Activated T-cell treated with anti-CD3 and anti-CD28 coated beads for 4 hours (primary cell): ENCODE data around the gene FOXE3.
"Not testable (repeated sequence)": the region's sequence is repeated elsewhere in the genome, so short reads cannot be mapped to it uniquely, and the experiment has no call there.

Experiments
- DNase-seq: peaks from one replicate; pipeline ENCODE4 v3.0.0-alpha.2; 2020

FOXE3 gene

DNA sequence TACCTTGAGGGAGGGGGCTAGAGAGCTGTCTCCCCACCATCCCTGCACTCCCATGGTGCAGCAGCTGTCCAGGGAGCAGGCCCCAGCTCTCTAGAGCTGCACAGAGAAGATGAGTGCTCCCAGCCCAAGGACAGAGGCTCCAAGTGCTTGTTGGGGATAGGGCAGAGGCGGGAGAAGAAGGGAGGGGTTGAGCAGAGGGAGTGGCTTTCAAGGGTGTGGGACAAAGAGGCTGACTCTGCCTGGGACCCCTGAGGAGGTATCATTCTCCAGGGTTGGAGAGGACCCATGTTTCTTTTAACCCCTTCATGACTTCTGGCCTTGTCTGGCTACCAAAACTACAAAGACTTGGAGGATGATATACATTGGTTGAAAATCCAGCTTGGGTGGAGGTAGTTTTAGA, 36.3 kb downstream of the FOXE3 start:
- no peak for DNase-seq

DNA sequence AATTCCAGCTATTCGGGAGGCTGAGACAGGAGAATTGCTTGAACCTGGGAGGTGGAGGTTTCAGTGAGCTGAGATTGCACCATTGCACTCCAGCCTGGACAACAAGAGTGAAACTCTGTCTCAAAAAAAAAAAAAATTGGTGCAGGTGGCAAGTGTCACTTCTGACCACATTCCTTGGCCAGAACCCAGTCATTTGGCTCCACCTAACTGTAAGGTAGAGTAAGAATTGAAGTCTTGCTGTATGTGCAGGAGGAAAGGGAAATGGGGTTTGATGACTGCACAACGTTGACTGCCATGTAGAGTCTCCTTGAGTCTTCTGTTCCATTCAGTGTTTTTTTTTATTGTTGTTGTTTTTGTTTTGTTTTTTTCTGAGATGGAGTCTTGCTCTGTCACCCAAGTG, 37.8 kb downstream of the FOXE3 start:
- not testable (repeated sequence) for DNase-seq

DNA sequence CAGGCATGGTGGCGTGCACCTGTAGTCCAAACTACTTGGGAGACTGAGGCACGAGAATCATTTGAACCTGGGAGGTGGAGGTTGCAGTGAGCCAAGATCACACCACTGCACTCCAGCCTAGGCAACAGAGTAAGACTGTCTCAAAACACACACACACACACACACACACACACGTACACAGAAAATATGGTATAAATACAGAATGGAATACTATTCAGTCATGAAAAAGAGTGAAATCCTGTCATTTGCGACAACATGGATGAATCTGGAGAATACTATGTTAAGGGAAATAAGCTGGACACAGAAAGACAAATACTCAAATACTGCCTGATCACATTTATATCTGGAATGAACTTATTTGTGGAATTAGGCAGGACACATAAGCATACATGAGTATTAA, 40.2 kb downstream of the FOXE3 start:
- DNase-seq: no peak

DNA sequence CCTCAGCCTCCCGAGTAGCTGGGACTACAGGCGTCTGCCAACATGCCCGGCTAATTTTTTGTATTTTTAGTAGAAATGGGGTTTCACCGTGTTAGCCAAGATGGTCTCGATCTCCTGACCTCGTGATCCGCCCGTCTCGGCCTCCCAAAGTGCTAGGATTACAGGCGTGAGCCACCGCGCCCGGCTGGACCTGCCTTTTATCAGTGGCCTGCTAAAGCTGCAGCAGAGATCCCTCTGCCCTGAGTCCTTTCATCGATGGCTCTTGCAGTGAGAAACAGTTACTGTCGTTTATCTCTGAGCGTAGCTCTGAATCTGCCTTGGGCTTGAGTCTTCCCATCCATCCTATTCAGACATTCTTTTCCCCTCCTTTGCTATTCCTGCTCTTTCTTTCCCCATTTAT, 41.5 kb downstream of the FOXE3 start:
- DNase-seq: not testable (repeated sequence)

DNA sequence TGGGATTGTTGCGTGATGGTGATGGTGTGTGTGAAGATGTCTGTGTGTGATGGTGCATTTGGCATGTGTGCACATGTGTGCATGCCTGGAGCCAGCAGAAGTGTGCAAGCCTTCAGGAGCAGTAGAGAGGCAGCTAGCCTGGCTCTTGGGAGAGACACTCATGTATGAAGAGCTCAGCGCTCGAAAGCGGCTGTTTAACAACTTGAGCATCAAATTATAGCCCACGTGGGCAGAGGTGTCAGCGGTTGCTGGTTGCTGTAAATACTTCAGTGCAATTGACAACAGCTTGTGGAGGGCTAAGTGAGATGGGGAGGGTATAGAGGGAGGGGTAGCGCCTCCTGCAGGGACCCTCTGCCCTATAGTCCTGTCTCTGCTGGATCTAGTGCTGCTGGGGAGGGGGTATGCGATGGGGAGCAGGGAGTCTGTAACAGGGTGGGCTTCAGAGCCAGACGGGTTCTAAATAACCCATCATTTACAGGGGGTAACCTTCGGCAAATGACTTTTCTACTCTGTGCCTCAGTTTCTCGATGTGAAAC, 43.2 kb downstream of the FOXE3 start:
- DNase-seq: no peak

DNA sequence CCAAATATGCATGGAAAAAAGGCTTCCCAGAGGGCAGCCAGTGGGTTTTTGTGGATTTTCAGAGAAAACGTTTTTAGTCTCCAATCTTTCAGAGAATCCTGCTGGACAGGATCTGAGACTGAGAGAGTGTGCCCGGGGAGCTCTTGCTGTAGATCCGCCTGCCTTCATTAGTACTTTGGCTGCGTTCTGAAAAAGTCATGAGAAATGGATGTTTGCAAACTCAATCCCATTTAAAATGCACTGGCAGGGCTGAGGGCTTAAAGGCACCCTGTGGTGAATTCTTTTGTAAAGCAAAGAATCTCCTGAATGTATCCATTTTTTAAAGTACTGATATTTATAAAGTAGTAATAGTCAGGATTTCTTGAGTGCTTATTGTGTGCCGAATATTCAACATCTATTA, 44.0 kb downstream of the FOXE3 start:
- no peak for DNase-seq

DNA sequence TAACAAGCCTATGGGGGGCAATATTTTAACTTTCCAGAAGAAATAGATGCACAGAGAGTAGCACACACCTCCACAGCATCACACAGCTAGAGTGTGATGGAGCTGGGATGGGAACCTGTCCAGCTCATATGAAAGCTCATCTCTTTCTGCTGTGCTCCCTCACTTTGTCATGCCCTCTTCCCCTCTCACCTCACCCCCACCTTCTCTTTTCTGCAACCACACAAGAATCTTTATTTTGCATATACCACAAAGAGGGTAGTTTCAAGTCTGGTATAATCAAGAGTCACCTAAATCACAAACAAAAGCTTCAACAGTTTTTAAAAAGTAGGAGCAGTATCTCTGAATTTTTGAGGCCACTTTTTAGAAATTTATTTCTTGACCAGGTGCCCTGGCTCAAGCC, 44.4 kb downstream of the FOXE3 start:
- DNase-seq: no peak

DNA sequence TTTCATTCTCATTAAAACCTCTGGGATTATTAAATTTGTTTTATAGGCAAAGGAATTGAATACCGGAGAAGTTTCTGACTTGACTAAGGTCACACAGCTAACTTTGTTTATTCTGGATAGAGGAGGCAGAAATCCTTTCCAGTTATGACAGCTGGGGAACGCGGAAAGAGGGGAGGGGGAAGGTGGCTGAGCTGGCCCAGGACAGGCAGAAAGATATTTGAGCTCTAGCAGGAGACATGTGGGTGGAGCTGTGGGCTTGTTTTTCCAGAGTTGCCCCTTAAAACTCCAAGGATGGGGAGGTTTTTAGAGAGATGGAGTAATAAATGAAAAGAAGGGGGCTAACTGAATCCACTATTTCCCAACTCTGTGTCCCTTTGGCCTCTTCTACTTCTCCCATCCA, 49.5 kb downstream of the FOXE3 start:
- no peak for DNase-seq
